ENCODE data around the gene C1QTNF9B.
"Not testable (repeated sequence)": the region's sequence is repeated elsewhere in the genome, so short reads cannot be mapped to it uniquely, and the experiment has no call there.

C1QTNF9B gene

GRCh38 chr13:23881402-23881800 lies 15.9 kb downstream of the C1QTNF9B start:
- H3K27me3 Mint-ChIP-seq; H3K27ac Mint-ChIP-seq; H3K4me3 Mint-ChIP-seq; H3K4me1 Mint-ChIP-seq; H3K9me3 Mint-ChIP-seq; ATAC-seq (ENCODE audit: low read depth); DNase-seq (ENCODE audit: low spot score in 2 of 2): not testable (repeated sequence)
- peaks cover 23% of the 10 kb centered on the region for H3K36me3 Mint-ChIP-seq

GRCh38 chr13:23880493-23881401 lies 16.6 kb downstream of the C1QTNF9B start:
- not testable (repeated sequence) for DNase-seq (ENCODE audit: low spot score in 2 of 2); H3K4me1 Mint-ChIP-seq; H3K27me3 Mint-ChIP-seq; ATAC-seq (ENCODE audit: low read depth); H3K4me3 Mint-ChIP-seq; H3K9me3 Mint-ChIP-seq; H3K27ac Mint-ChIP-seq
- peaks cover 25% of the 10 kb centered on the region for H3K36me3 Mint-ChIP-seq

- Mint-ChIP-seq H3K4me3 (no peak overlapping the region), H3K4me1 (no peaks in the 10 kb centered on the region), H3K36me3 (peaks cover 15% of the 10 kb centered on the region), H3K27me3 (no peaks in the 10 kb centered on the region), H3K27ac (no peak overlapping the region), H3K9me3 (no peaks in the 10 kb centered on the region)
- DNase-seq (ENCODE audit: low spot score in 2 of 2) (no peak), ATAC-seq (ENCODE audit: low read depth) (no peak)
Observed at GRCh38 chr13:23877286-23877685, 20.0 kb downstream of the C1QTNF9B start.

GRCh38 chr13:23876265-23876664 lies 21.0 kb downstream of the C1QTNF9B start:
- Mint-ChIP-seq H3K9me3 (no peaks in the 10 kb centered on the region), H3K4me3 (no peak overlapping the region), H3K27me3 (no peaks in the 10 kb centered on the region), H3K36me3 (peaks cover 12% of the 10 kb centered on the region), H3K27ac (no peak overlapping the region), H3K4me1 (no peaks in the 10 kb centered on the region)
- DNase-seq (ENCODE audit: low spot score in 2 of 2): no peak
- no peak for ATAC-seq (ENCODE audit: low read depth)

GRCh38 chr13:23871616-23872220 lies 25.6 kb downstream of the C1QTNF9B start:
- Mint-ChIP-seq H3K27me3 (no peaks in the 10 kb centered on the region), H3K4me1 (peaks cover 4% of the 10 kb centered on the region), H3K27ac (no peak overlapping the region), H3K4me3 (no peak overlapping the region), H3K36me3 (peaks cover 10% of the 10 kb centered on the region), H3K9me3 (no peaks in the 10 kb centered on the region)
- DNase-seq (ENCODE audit: low spot score in 2 of 2): no peak
- no peak for ATAC-seq (ENCODE audit: low read depth)

GRCh38 chr13:23870356-23871140 lies 26.8 kb downstream of the C1QTNF9B start:
- H3K27me3 Mint-ChIP-seq: no peaks in the 10 kb centered on the region
- H3K36me3 Mint-ChIP-seq: peaks cover 7% of the 10 kb centered on the region
- ATAC-seq (ENCODE audit: low read depth): peak; percentile 81
- H3K9me3 Mint-ChIP-seq: no peaks in the 10 kb centered on the region
- no peak for DNase-seq (ENCODE audit: low spot score in 2 of 2)
- no peak overlapping the region for H3K27ac Mint-ChIP-seq
- peaks cover 8% of the 10 kb centered on the region for H3K4me1 Mint-ChIP-seq
- H3K4me3 Mint-ChIP-seq: no peak overlapping the region

- ATAC-seq (ENCODE audit: low read depth) (no peak), DNase-seq (ENCODE audit: low spot score in 2 of 2) (no peak)
- H3K27ac Mint-ChIP-seq: no peak overlapping the region
- peaks cover 7% of the 10 kb centered on the region for H3K36me3 Mint-ChIP-seq
- no peak overlapping the region for H3K4me3 Mint-ChIP-seq
- H3K27me3 Mint-ChIP-seq: no peaks in the 10 kb centered on the region
- H3K4me1 Mint-ChIP-seq: peaks cover 8% of the 10 kb centered on the region
- H3K9me3 Mint-ChIP-seq: no peaks in the 10 kb centered on the region
Observed at GRCh38 chr13:23868521-23868920, 28.8 kb downstream of the C1QTNF9B start.

GRCh38 chr13:23867027-23867491 lies 30.2 kb downstream of the C1QTNF9B start:
- no peak for ATAC-seq (ENCODE audit: low read depth)
- peaks cover 4% of the 10 kb centered on the region for H3K36me3 Mint-ChIP-seq
- no peaks in the 10 kb centered on the region for H3K27me3 Mint-ChIP-seq
- H3K4me1 Mint-ChIP-seq: peaks cover 8% of the 10 kb centered on the region
- H3K9me3 Mint-ChIP-seq: no peaks in the 10 kb centered on the region
- DNase-seq (ENCODE audit: low spot score in 2 of 2): no peak
- H3K4me3 Mint-ChIP-seq: no peak overlapping the region
- H3K27ac Mint-ChIP-seq: no peak overlapping the region

GRCh38 chr13:23866420-23867026 lies 30.8 kb downstream of the C1QTNF9B start:
- Mint-ChIP-seq H3K4me1 (peaks cover 8% of the 10 kb centered on the region), H3K36me3 (peaks cover 5% of the 10 kb centered on the region), H3K27me3 (no peaks in the 10 kb centered on the region), H3K27ac (no peak overlapping the region), H3K4me3 (no peak overlapping the region), H3K9me3 (no peaks in the 10 kb centered on the region)
- ATAC-seq (ENCODE audit: low read depth) (no peak), DNase-seq (ENCODE audit: low spot score in 2 of 2) (no peak)

- DNase-seq (ENCODE audit: low spot score in 2 of 2) (no peak), ATAC-seq (ENCODE audit: low read depth) (peak; percentile 44)
- H3K4me3 Mint-ChIP-seq: no peak overlapping the region
- no peaks in the 10 kb centered on the region for H3K9me3 Mint-ChIP-seq
- H3K27ac Mint-ChIP-seq: no peak overlapping the region
- peaks cover 6% of the 10 kb centered on the region for H3K4me1 Mint-ChIP-seq
- peaks cover 6% of the 10 kb centered on the region for H3K36me3 Mint-ChIP-seq
- no peaks in the 10 kb centered on the region for H3K27me3 Mint-ChIP-seq
Observed at GRCh38 chr13:23865906-23866305, 31.4 kb downstream of the C1QTNF9B start.

- Mint-ChIP-seq H3K27me3 (no peaks in the 10 kb centered on the region), H3K4me3 (no peak overlapping the region), H3K36me3 (peaks cover 12% of the 10 kb centered on the region), H3K9me3 (no peaks in the 10 kb centered on the region), H3K4me1 (peaks cover 4% of the 10 kb centered on the region), H3K27ac (no peak overlapping the region)
- ATAC-seq (ENCODE audit: low read depth): no peak
- no peak for DNase-seq (ENCODE audit: low spot score in 2 of 2)
Observed at GRCh38 chr13:23865026-23865425, 32.3 kb downstream of the C1QTNF9B start.

- Mint-ChIP-seq H3K27me3 (no peaks in the 10 kb centered on the region), H3K4me3 (no peak overlapping the region), H3K4me1 (peaks cover 5% of the 10 kb centered on the region), H3K27ac (no peak overlapping the region), H3K36me3 (peaks cover 11% of the 10 kb centered on the region), H3K9me3 (no peaks in the 10 kb centered on the region)
- DNase-seq (ENCODE audit: low spot score in 2 of 2) (no peak), ATAC-seq (ENCODE audit: low read depth) (no peak)
Observed at GRCh38 chr13:23861310-23861709, 36.0 kb downstream of the C1QTNF9B start.

- ATAC-seq (ENCODE audit: low read depth) (no peak), DNase-seq (ENCODE audit: low spot score in 2 of 2) (no peak)
- H3K36me3 Mint-ChIP-seq: peaks cover 18% of the 10 kb centered on the region
- no peaks in the 10 kb centered on the region for H3K9me3 Mint-ChIP-seq
- H3K4me3 Mint-ChIP-seq: no peak overlapping the region
- H3K27ac Mint-ChIP-seq: no peak overlapping the region
- H3K27me3 Mint-ChIP-seq: no peaks in the 10 kb centered on the region
- peaks cover 7% of the 10 kb centered on the region for H3K4me1 Mint-ChIP-seq
Observed at GRCh38 chr13:23859904-23860303, 37.4 kb downstream of the C1QTNF9B start.

- DNase-seq (ENCODE audit: low spot score in 2 of 2) (no peak), ATAC-seq (ENCODE audit: low read depth) (no peak)
- Mint-ChIP-seq H3K27me3 (no peaks in the 10 kb centered on the region), H3K4me1 (peaks cover 7% of the 10 kb centered on the region), H3K4me3 (no peak overlapping the region), H3K36me3 (peaks cover 18% of the 10 kb centered on the region), H3K27ac (no peak overlapping the region), H3K9me3 (no peaks in the 10 kb centered on the region)
Observed at GRCh38 chr13:23859455-23859854, 37.8 kb downstream of the C1QTNF9B start.
